ENCODE measurements around the gene ADAMTS2.

GRCh38 chr5:179111267-179112207 lies 233.7 kb downstream of the ADAMTS2 start:
- TF ChIP-seq CTCF (IDR thresholded peaks at IDR 0.05; ENCODE audit: insufficient read depth, low read depth, low read length) = no peak
- TF ChIP-seq EZH2 (IDR thresholded peaks at IDR 0.05; ENCODE audit: insufficient read depth, low read length) = no peak

Data from astrocyte (in vitro differentiated cells and primary cell).